Measurements from ENCODE around the gene PLCB1.

PLCB1 gene

GRCh38 chr20:8542110-8542486, 410.0 kb downstream of the PLCB1 start:
- H3K4me1 ChIP-seq (ENCODE audit: control insufficient read depth in 1 of 2, insufficient read depth in 2 of 2, low read length in 2 of 2), result peaks cover 0 to 4% of the 10 kb centered on the region in 2 donors
- no peak overlapping the region for H3K27ac ChIP-seq (ENCODE audit: low read length)
- no peak overlapping the region for H3K4me3 ChIP-seq (ENCODE audit: low read depth in 1 of 2, low read length in 2 of 2)
- no peaks in the 10 kb centered on the region for H3K27me3 ChIP-seq (ENCODE audit: low read depth, low read length)
- H3K9me3 ChIP-seq (ENCODE audit: control insufficient read depth in 1 of 2, low read length in 2 of 2), result no peaks in the 10 kb centered on the region
- no peaks in the 10 kb centered on the region for H3K36me3 ChIP-seq (ENCODE audit: control insufficient read depth in 1 of 2, insufficient read depth in 2 of 2, low read length in 2 of 2)

- no peak overlapping the region for H3K4me3 ChIP-seq (ENCODE audit: low read depth in 1 of 2, low read length in 2 of 2)
- no peaks in the 10 kb centered on the region for H3K9me3 ChIP-seq (ENCODE audit: control insufficient read depth in 1 of 2, low read length in 2 of 2)
- no peak overlapping the region for H3K27ac ChIP-seq (ENCODE audit: low read length)
- H3K36me3 ChIP-seq (ENCODE audit: control insufficient read depth in 1 of 2, insufficient read depth in 2 of 2, low read length in 2 of 2), result no peaks in the 10 kb centered on the region
- H3K4me1 ChIP-seq (ENCODE audit: control insufficient read depth in 1 of 2, insufficient read depth in 2 of 2, low read length in 2 of 2), result peaks cover 0 to 7% of the 10 kb centered on the region in 2 donors
- H3K27me3 ChIP-seq (ENCODE audit: low read depth, low read length), result no peaks in the 10 kb centered on the region
Measured at GRCh38 chr20:8545212-8545611, 413.1 kb downstream of the PLCB1 start.

- H3K9me3 ChIP-seq (ENCODE audit: control insufficient read depth in 1 of 2, low read length in 2 of 2), result no peaks in the 10 kb centered on the region
- peaks cover 0 to 7% of the 10 kb centered on the region in 2 donors for H3K4me1 ChIP-seq (ENCODE audit: control insufficient read depth in 1 of 2, insufficient read depth in 2 of 2, low read length in 2 of 2)
- H3K36me3 ChIP-seq (ENCODE audit: control insufficient read depth in 1 of 2, insufficient read depth in 2 of 2, low read length in 2 of 2), result no peaks in the 10 kb centered on the region
- H3K27ac ChIP-seq (ENCODE audit: low read length), result no peak overlapping the region
- H3K4me3 ChIP-seq (ENCODE audit: low read depth in 1 of 2, low read length in 2 of 2), result no peak overlapping the region
- no peaks in the 10 kb centered on the region for H3K27me3 ChIP-seq (ENCODE audit: low read depth, low read length)
Measured at GRCh38 chr20:8547035-8547650, 415.1 kb downstream of the PLCB1 start.

- H3K27ac ChIP-seq (ENCODE audit: low read length), result no peak overlapping the region
- H3K9me3 ChIP-seq (ENCODE audit: control insufficient read depth in 1 of 2, low read length in 2 of 2), result no peaks in the 10 kb centered on the region
- no peak overlapping the region for H3K4me3 ChIP-seq (ENCODE audit: low read depth in 1 of 2, low read length in 2 of 2)
- peaks cover 0 to 7% of the 10 kb centered on the region in 2 donors for H3K4me1 ChIP-seq (ENCODE audit: control insufficient read depth in 1 of 2, insufficient read depth in 2 of 2, low read length in 2 of 2)
- no peaks in the 10 kb centered on the region for H3K36me3 ChIP-seq (ENCODE audit: control insufficient read depth in 1 of 2, insufficient read depth in 2 of 2, low read length in 2 of 2)
- no peaks in the 10 kb centered on the region for H3K27me3 ChIP-seq (ENCODE audit: low read depth, low read length)
Measured at GRCh38 chr20:8547968-8548588, 416.0 kb downstream of the PLCB1 start.

- Histone ChIP-seq H3K4me3 (ENCODE audit: low read depth in 1 of 2, low read length in 2 of 2) (no peak overlapping the region), H3K27me3 (ENCODE audit: low read depth, low read length) (no peaks in the 10 kb centered on the region), H3K9me3 (ENCODE audit: control insufficient read depth in 1 of 2, low read length in 2 of 2) (no peaks in the 10 kb centered on the region), H3K27ac (ENCODE audit: low read length) (no peak overlapping the region), H3K36me3 (ENCODE audit: control insufficient read depth in 1 of 2, insufficient read depth in 2 of 2, low read length in 2 of 2) (no peaks in the 10 kb centered on the region), H3K4me1 (ENCODE audit: control insufficient read depth in 1 of 2, insufficient read depth in 2 of 2, low read length in 2 of 2) (peaks cover 0 to 7% of the 10 kb centered on the region in 2 donors)
Measured at GRCh38 chr20:8549192-8549591, 417.1 kb downstream of the PLCB1 start.

- peaks cover 0 to 5% of the 10 kb centered on the region in 2 donors for H3K4me1 ChIP-seq (ENCODE audit: control insufficient read depth in 1 of 2, insufficient read depth in 2 of 2, low read length in 2 of 2)
- no peak overlapping the region for H3K27ac ChIP-seq (ENCODE audit: low read length)
- no peak overlapping the region for H3K4me3 ChIP-seq (ENCODE audit: low read depth in 1 of 2, low read length in 2 of 2)
- no peaks in the 10 kb centered on the region for H3K9me3 ChIP-seq (ENCODE audit: control insufficient read depth in 1 of 2, low read length in 2 of 2)
- no peaks in the 10 kb centered on the region for H3K36me3 ChIP-seq (ENCODE audit: control insufficient read depth in 1 of 2, insufficient read depth in 2 of 2, low read length in 2 of 2)
- H3K27me3 ChIP-seq (ENCODE audit: low read depth, low read length), result no peaks in the 10 kb centered on the region
Measured at GRCh38 chr20:8557711-8558110, 425.6 kb downstream of the PLCB1 start.

GRCh38 chr20:8562356-8562755, 430.3 kb downstream of the PLCB1 start:
- H3K4me1 ChIP-seq (ENCODE audit: control insufficient read depth in 1 of 2, insufficient read depth in 2 of 2, low read length in 2 of 2), result peaks cover 0 to 5% of the 10 kb centered on the region in 2 donors
- no peaks in the 10 kb centered on the region for H3K27me3 ChIP-seq (ENCODE audit: low read depth, low read length)
- no peaks in the 10 kb centered on the region for H3K36me3 ChIP-seq (ENCODE audit: control insufficient read depth in 1 of 2, insufficient read depth in 2 of 2, low read length in 2 of 2)
- H3K27ac ChIP-seq (ENCODE audit: low read length), result no peak overlapping the region
- H3K9me3 ChIP-seq (ENCODE audit: control insufficient read depth in 1 of 2, low read length in 2 of 2), result no peaks in the 10 kb centered on the region
- H3K4me3 ChIP-seq (ENCODE audit: low read depth in 1 of 2, low read length in 2 of 2), result no peak overlapping the region

GRCh38 chr20:8568075-8568474, 436.0 kb downstream of the PLCB1 start:
- Histone ChIP-seq H3K4me3 (ENCODE audit: low read depth in 1 of 2, low read length in 2 of 2) (no peak overlapping the region), H3K27ac (ENCODE audit: low read length) (no peak overlapping the region), H3K9me3 (ENCODE audit: control insufficient read depth in 1 of 2, low read length in 2 of 2) (no peaks in the 10 kb centered on the region), H3K4me1 (ENCODE audit: control insufficient read depth in 1 of 2, insufficient read depth in 2 of 2, low read length in 2 of 2) (no peaks in the 10 kb centered on the region), H3K27me3 (ENCODE audit: low read depth, low read length) (no peaks in the 10 kb centered on the region), H3K36me3 (ENCODE audit: control insufficient read depth in 1 of 2, insufficient read depth in 2 of 2, low read length in 2 of 2) (no peaks in the 10 kb centered on the region)

- Histone ChIP-seq H3K4me1 (ENCODE audit: control insufficient read depth in 1 of 2, insufficient read depth in 2 of 2, low read length in 2 of 2) (no peaks in the 10 kb centered on the region), H3K27ac (ENCODE audit: low read length) (no peak overlapping the region), H3K27me3 (ENCODE audit: low read depth, low read length) (no peaks in the 10 kb centered on the region), H3K4me3 (ENCODE audit: low read depth in 1 of 2, low read length in 2 of 2) (no peak overlapping the region), H3K36me3 (ENCODE audit: control insufficient read depth in 1 of 2, insufficient read depth in 2 of 2, low read length in 2 of 2) (no peaks in the 10 kb centered on the region), H3K9me3 (ENCODE audit: control insufficient read depth in 1 of 2, low read length in 2 of 2) (no peaks in the 10 kb centered on the region)
Measured at GRCh38 chr20:8569766-8570165, 437.7 kb downstream of the PLCB1 start.

GRCh38 chr20:8571611-8572010, 439.5 kb downstream of the PLCB1 start:
- no peaks in the 10 kb centered on the region for H3K9me3 ChIP-seq (ENCODE audit: control insufficient read depth in 1 of 2, low read length in 2 of 2)
- no peak overlapping the region for H3K4me3 ChIP-seq (ENCODE audit: low read depth in 1 of 2, low read length in 2 of 2)
- H3K4me1 ChIP-seq (ENCODE audit: control insufficient read depth in 1 of 2, insufficient read depth in 2 of 2, low read length in 2 of 2), result peaks cover 0 to 4% of the 10 kb centered on the region in 2 donors
- no peaks in the 10 kb centered on the region for H3K36me3 ChIP-seq (ENCODE audit: control insufficient read depth in 1 of 2, insufficient read depth in 2 of 2, low read length in 2 of 2)
- no peaks in the 10 kb centered on the region for H3K27me3 ChIP-seq (ENCODE audit: low read depth, low read length)
- H3K27ac ChIP-seq (ENCODE audit: low read length), result no peak overlapping the region

- Histone ChIP-seq H3K36me3 (ENCODE audit: control insufficient read depth in 1 of 2, insufficient read depth in 2 of 2, low read length in 2 of 2) (no peaks in the 10 kb centered on the region), H3K27ac (ENCODE audit: low read length) (no peak overlapping the region), H3K27me3 (ENCODE audit: low read depth, low read length) (no peaks in the 10 kb centered on the region), H3K4me3 (ENCODE audit: low read depth in 1 of 2, low read length in 2 of 2) (no peak overlapping the region), H3K4me1 (ENCODE audit: control insufficient read depth in 1 of 2, insufficient read depth in 2 of 2, low read length in 2 of 2) (peaks cover 0 to 4% of the 10 kb centered on the region in 2 donors), H3K9me3 (ENCODE audit: control insufficient read depth in 1 of 2, low read length in 2 of 2) (no peaks in the 10 kb centered on the region)
Measured at GRCh38 chr20:8573686-8574085, 441.6 kb downstream of the PLCB1 start.

GRCh38 chr20:8575114-8575513, 443.0 kb downstream of the PLCB1 start:
- Histone ChIP-seq H3K4me1 (ENCODE audit: control insufficient read depth in 1 of 2, insufficient read depth in 2 of 2, low read length in 2 of 2) (peaks cover 0 to 4% of the 10 kb centered on the region in 2 donors), H3K4me3 (ENCODE audit: low read depth in 1 of 2, low read length in 2 of 2) (no peak overlapping the region), H3K9me3 (ENCODE audit: control insufficient read depth in 1 of 2, low read length in 2 of 2) (no peaks in the 10 kb centered on the region), H3K27ac (ENCODE audit: low read length) (no peak overlapping the region), H3K27me3 (ENCODE audit: low read depth, low read length) (no peaks in the 10 kb centered on the region), H3K36me3 (ENCODE audit: control insufficient read depth in 1 of 2, insufficient read depth in 2 of 2, low read length in 2 of 2) (no peaks in the 10 kb centered on the region)
